GM18499 (cell line): Measurements from ENCODE around the gene ADD1.

Source experiments
- ATAC-seq: cut with Tn5 transposase; IDR thresholded peaks from one replicate; pipeline ENCODE4 v1.9.1; 2021; ENCODE audit warnings: moderate number of reproducible peaks; ENCODE audit not compliant: insufficient read depth, unreplicated experiment

The ADD1 gene

DNA sequence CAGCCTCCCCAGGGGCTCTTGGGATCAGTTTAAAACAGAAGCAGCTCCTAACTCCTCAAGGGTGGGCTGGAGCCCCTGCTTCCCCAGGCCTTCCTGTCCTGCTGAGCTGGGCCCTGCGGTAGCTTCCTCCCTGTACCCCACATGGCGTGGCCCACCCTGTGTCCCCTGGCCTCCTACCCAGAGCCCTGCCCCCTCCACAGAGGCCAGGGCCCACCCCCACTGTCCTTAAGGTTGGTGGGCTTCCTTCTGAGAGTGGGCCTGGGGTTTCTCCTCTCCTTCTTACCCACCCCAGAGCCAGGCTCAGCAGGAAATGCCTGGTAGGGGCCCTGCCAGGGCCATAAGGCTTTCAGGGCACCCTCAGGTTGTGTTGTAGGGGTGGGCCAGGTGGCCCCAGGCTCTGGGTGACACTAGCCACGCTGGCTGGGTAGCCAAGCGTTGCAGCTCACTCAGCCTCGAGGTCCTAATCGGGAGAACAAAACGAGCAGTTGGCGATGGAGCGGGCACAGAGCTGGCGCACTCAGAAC lies 39.1 kb upstream of the ADD1 start:
- ATAC-seq, result no peak

DNA sequence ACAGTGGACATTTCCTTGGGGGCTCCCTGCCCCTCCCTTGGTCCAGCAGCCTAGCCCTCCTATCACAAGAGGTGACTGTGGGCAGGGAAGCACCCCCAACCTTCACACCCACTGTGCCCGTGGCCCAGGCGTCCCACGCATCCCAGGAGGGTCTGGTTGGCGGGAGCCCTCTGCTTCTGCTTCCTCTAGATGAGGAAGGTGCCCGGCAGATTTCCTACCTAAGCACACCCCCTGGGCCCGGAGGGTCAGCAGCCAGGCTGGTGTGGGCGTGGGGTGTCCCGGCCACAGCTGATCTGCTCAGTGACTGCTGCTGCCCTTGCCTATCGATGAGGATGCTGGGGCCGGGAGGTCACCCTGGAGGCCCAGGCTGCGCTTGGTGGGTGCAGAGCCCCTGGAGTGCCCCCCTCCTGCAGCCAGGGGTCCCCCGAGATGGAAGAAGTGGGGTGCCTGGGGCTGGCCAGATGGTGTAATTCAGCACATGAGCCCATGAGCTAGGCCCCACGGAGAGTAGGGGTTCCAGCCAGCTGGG lies 38.6 kb upstream of the ADD1 start:
- no peak for ATAC-seq

- no peak for ATAC-seq
These were observed 37.8 kb upstream of the ADD1 start for GRCh38 chr4:2805712-2806389.

DNA sequence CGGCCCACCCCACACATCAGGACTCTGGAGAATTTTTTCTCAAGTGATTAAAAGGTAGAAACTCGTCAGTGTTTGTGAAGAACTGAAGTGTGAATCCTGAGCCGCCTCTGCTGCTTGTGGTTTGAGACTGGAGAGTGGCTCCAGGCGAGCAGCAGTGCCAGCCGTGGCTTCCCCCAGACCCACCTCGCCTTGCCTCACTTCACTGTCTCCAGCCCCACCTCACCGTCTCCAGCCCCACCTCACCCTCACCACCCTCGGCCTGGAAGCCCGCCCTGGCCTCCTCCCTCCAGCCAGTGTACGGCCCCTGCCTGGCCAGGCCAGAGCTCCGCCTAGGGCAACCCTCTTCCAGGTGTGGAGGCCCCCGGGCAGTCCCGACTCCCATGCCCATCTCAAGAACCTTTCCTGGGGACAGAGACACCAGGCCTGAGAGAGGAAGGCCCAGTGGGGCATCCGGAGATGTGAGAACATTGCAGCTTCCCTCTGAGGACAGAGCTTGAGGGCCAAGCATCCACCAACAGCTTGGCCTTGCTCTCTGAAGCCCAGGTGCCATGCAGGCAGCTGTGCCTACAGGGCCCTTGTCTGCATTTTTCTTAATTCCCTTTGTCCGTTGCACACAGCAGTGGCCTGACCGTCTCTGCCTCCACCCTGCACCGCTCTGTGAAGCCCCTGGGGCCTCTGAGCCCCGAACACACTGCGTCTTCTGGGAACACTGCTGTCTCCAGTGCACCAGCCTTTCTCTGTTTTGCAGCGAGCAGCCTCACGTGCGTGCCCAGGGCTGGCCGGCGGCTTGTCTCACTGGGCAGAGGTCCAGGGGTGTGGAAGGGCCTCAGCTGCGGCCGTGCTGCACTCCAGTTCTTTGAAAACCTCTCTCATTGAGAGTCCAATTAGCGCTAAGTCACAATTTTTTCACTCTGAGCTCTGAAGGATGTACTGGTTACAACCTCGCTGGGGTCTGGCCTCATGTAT lies 37.0 kb upstream of the ADD1 start:
- ATAC-seq, result no peak

DNA sequence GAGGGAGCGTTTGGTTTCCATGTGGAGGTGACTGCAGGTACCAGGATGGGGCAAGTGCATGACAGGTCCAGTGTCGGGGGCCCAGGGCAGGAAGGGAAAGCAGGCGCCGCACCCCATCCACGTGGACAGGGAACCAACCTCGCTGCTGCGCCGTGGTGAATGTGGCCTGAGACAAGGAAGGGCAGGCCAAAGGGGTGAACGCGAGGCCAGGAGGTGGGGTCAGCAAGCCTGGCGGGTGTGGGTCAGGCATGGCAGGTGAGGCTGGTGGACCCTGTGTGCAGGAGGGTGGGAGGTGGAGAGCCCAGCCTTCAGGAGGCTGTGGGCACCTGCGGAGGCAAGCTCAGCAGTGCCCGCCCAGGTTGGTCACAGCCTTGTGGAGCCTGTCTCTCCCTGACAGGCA lies 36.1 kb upstream of the ADD1 start:
- no peak for ATAC-seq

GRCh38 chr4:2808001-2808400 lies 35.6 kb upstream of the ADD1 start:
- no peak for ATAC-seq

DNA sequence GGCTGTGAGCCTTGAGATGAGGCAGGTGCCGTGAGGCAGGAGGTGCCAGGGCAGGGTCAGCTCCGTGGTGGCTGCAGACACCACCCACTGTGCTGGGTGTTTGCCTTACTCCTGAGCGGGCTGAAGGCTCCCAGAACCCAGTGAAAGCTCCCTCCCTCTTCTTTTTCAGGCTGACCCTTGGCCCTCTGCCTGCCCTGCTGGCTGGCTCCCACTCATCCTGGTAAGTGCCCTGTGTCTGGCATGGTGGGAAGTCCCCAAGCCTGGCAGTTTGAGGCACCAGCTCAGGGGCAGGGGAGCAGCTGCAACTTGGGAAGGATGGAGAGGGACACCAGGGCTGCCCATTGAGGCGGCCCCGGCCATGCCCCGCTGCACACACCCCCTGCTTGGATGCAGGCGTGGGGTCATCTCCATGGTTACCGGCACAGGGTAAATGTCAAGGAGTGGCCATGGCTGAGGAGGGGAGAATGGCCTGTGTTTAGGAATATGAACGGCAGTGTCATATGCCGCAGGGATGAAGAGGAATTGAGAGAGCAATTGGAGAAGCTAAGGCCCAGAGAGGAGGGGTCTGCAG lies 33.9 kb upstream of the ADD1 start:
- no peak for ATAC-seq

DNA sequence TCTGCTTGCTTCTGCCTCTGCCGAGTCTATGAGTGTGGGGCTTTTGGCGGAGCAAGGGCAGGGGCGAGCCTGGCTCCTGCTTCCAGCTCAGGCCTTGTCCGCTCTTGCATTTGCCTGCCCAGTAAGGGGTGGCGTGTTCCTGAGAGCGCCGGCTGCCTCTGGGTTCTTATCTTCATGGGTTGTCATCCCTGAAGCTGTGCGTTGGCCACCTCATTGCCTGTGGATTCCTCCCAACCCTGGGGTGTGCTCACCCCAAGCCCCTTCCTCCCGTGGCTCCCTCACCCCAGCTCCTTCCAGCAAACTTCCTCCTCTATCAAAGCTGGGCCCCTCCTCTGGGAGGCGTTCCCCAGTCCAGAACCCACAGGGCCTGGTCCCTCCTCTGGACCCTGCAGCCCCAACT lies 33.3 kb upstream of the ADD1 start:
- no peak for ATAC-seq

DNA sequence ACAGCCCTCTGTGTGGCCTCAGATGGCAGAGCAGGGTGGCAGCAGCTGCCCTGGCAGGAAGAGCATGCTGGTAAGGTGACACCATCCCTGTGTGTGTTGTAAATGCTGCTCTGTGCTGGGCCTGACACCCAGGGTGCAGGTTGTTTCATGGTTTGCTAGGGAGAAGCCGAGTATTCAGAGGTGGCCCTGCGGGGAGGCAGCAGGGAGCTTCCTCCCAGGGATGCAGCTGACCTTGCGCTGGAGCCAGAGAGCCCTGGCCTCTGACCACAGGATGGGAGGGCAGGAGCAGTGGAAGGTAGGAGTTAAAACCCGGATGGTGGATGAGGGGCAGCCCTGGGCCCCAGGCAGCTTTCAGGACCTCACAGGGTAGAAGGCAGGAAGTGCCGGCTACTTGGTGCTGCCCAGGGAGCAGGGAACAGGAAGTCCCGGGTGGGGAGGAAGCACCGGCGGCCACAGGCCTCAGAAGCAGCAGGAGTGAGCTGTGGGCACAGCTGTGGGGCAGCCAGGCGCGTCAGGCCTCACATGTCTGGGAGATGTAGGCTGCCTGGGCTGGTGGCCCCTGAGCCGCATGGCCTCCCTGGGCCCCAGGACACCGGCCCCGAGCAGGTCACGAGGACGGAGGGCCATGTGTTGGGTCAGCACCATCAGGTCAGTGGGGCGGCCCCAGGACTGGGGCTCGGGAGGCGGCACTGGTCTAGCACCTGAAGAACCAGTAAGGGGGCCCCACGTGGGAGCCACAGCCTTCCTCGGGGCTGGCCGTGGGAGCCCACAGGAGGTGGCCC lies 31.6 kb upstream of the ADD1 start:
- no peak for ATAC-seq

- ATAC-seq, result no peak
These were observed 30.9 kb upstream of the ADD1 start for GRCh38 chr4:2812612-2813354.

GRCh38 chr4:2813446-2814405 lies 29.9 kb upstream of the ADD1 start:
- ATAC-seq, result no peak

DNA sequence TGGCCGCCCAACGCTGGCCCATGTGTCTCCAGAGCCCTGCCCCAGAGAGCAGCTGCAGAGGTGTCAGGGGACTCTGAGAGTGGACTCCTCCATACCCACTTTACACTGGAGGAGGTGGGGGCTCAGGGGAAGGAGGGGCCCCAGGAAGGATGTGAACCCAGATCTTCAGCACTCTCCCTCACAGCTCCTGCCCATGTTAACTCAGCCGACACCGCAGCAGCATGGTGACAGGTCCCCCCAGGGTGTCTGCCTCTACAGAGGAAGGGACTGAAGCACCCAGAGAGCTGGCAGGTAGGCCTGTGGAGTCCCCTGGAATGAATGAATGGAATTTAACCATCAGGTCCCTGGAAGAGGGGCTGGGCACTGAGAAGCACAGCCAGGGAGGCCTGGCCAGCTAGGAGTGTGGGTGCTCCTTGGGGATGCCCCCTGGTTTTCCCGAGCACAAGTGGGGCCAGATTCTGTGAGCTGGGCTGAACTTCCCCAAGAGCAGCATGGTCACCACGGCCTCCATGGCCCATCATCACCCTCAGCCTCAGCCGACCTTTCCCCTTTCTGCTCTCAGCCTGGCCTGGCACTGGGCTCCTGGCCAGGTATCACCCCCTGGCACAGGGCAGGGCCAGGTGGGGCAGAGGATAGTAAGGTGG lies 28.9 kb upstream of the ADD1 start:
- ATAC-seq, result no peak

- ATAC-seq, result no peak
These were observed 27.2 kb upstream of the ADD1 start for GRCh38 chr4:2816401-2816954.

GRCh38 chr4:2817137-2817536 lies 26.5 kb upstream of the ADD1 start:
- ATAC-seq, result no peak

- no peak for ATAC-seq
These were observed 25.8 kb upstream of the ADD1 start for GRCh38 chr4:2817701-2818350.

GRCh38 chr4:2818351-2818939 lies 25.2 kb upstream of the ADD1 start:
- ATAC-seq, result no peak
